Measurements from ENCODE around the gene MMEL1. TPM values are rescaled to one million over a fixed set of nuclear protein-coding genes. Genes with fewer than 3 reads are reported as not detected.

Gene MMEL1
- total and polyA plus RNA-seq, 2 of the 13 experiments (the other 11 are each of a cell fraction or from before 2014, with no cell fraction given): 0.48 TPM; not detected in 1

DNA sequence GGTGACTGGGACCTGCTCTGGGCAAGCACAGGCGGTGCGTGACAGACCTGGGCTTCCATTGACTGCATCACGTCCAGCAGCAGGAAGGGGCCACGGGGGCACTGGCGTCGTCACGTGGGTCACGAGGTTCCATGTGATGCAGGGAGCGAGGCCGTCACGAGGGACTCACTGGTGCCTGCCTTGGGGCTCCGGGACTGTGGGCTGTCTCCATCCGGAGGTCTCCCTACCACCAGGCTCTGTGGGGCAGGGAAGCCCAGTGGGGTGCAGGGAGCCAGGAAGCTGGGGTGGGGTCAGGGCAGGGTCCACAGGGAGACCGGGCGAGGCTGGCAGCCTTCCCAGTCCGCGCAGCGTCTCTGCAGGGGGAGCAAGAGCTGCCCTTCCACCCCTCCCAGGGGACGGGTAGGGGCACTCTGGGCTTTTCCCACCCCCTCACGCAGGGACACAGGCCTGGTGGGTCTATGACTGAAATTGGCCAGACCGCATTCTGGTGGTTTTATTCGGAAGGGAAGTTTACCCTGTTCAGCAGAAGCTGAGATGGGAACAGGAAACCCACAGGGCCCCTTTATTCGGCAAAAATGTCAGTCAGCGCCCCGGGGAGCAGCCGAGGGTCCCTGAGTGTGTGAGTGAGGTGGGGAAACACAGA, 77.1 kb downstream of the MMEL1 start (continued):
- TF ChIP-seq, protein P1, sequence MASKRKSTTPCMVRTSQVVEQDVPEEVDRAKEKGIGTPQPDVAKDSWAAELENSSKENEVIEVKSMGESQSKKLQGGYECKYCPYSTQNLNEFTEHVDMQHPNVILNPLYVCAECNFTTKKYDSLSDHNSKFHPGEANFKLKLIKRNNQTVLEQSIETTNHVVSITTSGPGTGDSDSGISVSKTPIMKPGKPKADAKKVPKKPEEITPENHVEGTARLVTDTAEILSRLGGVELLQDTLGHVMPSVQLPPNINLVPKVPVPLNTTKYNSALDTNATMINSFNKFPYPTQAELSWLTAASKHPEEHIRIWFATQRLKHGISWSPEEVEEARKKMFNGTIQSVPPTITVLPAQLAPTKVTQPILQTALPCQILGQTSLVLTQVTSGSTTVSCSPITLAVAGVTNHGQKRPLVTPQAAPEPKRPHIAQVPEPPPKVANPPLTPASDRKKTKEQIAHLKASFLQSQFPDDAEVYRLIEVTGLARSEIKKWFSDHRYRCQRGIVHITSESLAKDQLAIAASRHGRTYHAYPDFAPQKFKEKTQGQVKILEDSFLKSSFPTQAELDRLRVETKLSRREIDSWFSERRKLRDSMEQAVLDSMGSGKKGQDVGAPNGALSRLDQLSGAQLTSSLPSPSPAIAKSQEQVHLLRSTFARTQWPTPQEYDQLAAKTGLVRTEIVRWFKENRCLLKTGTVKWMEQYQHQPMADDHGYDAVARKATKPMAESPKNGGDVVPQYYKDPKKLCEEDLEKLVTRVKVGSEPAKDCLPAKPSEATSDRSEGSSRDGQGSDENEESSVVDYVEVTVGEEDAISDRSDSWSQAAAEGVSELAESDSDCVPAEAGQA (IDR thresholded peaks at IDR 0.05; ENCODE audit: low read depth): peak; percentile 51; the same call in 1 of the 2 replicates
- TF ChIP-seq, protein P1 (CRISPR knock-in tag; IDR thresholded peaks at IDR 0.05; ENCODE audit: borderline replicate concordance): no peak
- TF ChIP-seq NKX3-1 (CRISPR knock-in tag; IDR thresholded peaks at IDR 0.05) (no peak), ZNF619 (CRISPR knock-in tag; IDR thresholded peaks at IDR 0.05) (no peak), IRF9 (CRISPR knock-in tag; IDR thresholded peaks at IDR 0.05; ENCODE audit: borderline replicate concordance) (0 out of 2 replicates have a peak, but pooled peaks have one; percentile 65), ZNF317 (CRISPR knock-in tag; IDR thresholded peaks at IDR 0.05) (no peak; the same call in 1 of the 2 replicates), ZNF720 (CRISPR knock-in tag; IDR thresholded peaks at IDR 0.05) (no peak), MYNN (CRISPR knock-in tag; IDR thresholded peaks at IDR 0.05; ENCODE audit: low read depth) (no peak), MBD4 (IDR thresholded peaks at IDR 0.05; ENCODE audit: borderline replicate concordance, low read length) (no peak), RAD51 (IDR thresholded peaks at IDR 0.05; ENCODE audit: borderline replicate concordance) (peak; percentile 72; the same call in 1 of the 2 replicates), ZNF572 (CRISPR knock-in tag; IDR thresholded peaks at IDR 0.05) (no peak), CHD2 (IDR thresholded peaks at IDR 0.05; ENCODE audit: low read depth, low read length) (no peak), SP1 (IDR thresholded peaks at IDR 0.05) (no peak), SP1 (CRISPR knock-in tag; IDR thresholded peaks at IDR 0.05) (no peak), NR3C1 (CRISPR knock-in tag; IDR thresholded peaks at IDR 0.05) (no peak), ZNF775 (CRISPR knock-in tag; IDR thresholded peaks at IDR 0.05; ENCODE audit: borderline replicate concordance) (no peak), MNT (IDR thresholded peaks at IDR 0.05) (peak; percentile 64), CCDC6 (CRISPR knock-in tag; IDR thresholded peaks at IDR 0.05) (no peak; the same call in 1 of the 2 replicates)
- TF ChIP-seq, protein P2, sequence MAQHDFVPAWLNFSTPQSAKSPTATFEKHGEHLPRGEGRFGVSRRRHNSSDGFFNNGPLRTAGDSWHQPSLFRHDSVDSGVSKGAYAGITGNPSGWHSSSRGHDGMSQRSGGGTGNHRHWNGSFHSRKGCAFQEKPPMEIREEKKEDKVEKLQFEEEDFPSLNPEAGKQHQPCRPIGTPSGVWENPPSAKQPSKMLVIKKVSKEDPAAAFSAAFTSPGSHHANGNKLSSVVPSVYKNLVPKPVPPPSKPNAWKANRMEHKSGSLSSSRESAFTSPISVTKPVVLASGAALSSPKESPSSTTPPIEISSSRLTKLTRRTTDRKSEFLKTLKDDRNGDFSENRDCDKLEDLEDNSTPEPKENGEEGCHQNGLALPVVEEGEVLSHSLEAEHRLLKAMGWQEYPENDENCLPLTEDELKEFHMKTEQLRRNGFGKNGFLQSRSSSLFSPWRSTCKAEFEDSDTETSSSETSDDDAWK (CRISPR knock-in tag; IDR thresholded peaks at IDR 0.05): no peak
- TF ChIP-seq, protein P3, sequence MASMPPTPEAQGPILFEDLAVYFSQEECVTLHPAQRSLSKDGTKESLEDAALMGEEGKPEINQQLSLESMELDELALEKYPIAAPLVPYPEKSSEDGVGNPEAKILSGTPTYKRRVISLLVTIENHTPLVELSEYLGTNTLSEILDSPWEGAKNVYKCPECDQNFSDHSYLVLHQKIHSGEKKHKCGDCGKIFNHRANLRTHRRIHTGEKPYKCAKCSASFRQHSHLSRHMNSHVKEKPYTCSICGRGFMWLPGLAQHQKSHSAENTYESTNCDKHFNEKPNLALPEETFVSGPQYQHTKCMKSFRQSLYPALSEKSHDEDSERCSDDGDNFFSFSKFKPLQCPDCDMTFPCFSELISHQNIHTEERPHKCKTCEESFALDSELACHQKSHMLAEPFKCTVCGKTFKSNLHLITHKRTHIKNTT (CRISPR knock-in tag; IDR thresholded peaks at IDR 0.05): no peak

All from HepG2 (cell line).